PC-9 (cell line): ENCODE data around the gene IFNL2. TPM values are rescaled to one million over a fixed set of nuclear protein-coding genes. Genes with fewer than 3 reads are reported as not detected.
"Not testable (repeated sequence)": the region's sequence is repeated elsewhere in the genome, so short reads cannot be mapped to it uniquely, and the experiment has no call there.

Experiments used
- BruUV-seq: library from RNA; stranded (reverse); fragments of 400-500 nt; replicated peaks from 2 replicates; lab custom pipeline; 2021; lab: Mats Ljungman, UMichigan
- CTCF ChIA-PET: fragments of 300-600 bp; sonication (Branson Sonifier 250); formaldehyde crosslinking; loops from one replicate; lab custom pipeline; 2022; ENCODE audit warnings: antibody characterized with exemption; lab: Charles Lee
- POLR2A ChIA-PET: fragments of 300-600 bp; sonication (Branson Sonifier 250); formaldehyde crosslinking; loops from one replicate; lab custom pipeline; 2022; ENCODE audit warnings: antibody characterized with exemption; ENCODE audit not compliant: unreplicated experiment; lab: Charles Lee
- DNase-seq, 2 experiments: peaks; one replicate each; pipeline versions ENCODE4 v3.0.0 to v3.0.0-alpha.2; 2015 to 2022; ENCODE audit warnings: mixed read lengths in 1 of 2
- H2AFZ ChIP-seq: fragments of 200-600 bp; sonication (generic); 2 replicates; pipeline ENCODE4 v1.8.1; 2017; ENCODE audit warnings: antibody characterized with exemption
- H3F3A ChIP-seq: fragments of 200-600 bp; sonication (generic); 2 replicates; pipeline ENCODE4 v1.8.1; 2017; ENCODE audit warnings: antibody characterized with exemption, mild to moderate bottlenecking, low read depth; ENCODE audit not compliant: insufficient read depth
- H3K27ac ChIP-seq: fragments of 200-600 bp; sonication (generic); 2 replicates; pipeline ENCODE4 v1.6.1; 2016; ENCODE audit warnings: mixed run types
- H3K27me3 ChIP-seq: fragments of 200-600 bp; sonication (generic); 2 replicates; pipeline ENCODE4 v1.6.1; 2016; ENCODE audit warnings: low read depth, mixed run types; ENCODE audit not compliant: insufficient read depth
- H3K36me3 ChIP-seq: fragments of 200-600 bp; sonication (generic); 2 replicates; pipeline ENCODE4 v1.6.1; 2016; ENCODE audit warnings: low read depth, mixed run types
- H3K4me1 ChIP-seq: fragments of 200-600 bp; sonication (generic); replicated peaks from 2 replicates; pipeline ENCODE4 v1.6.1; 2016; ENCODE audit warnings: mixed run types; ENCODE audit not compliant: insufficient read depth
- H3K4me2 ChIP-seq: fragments of 200-600 bp; sonication (generic); 2 replicates; pipeline ENCODE4 v1.6.1; 2017; ENCODE audit warnings: mixed run types
- H3K4me3 ChIP-seq: fragments of 200-600 bp; sonication (generic); 2 replicates; pipeline ENCODE4 v1.6.1; 2016; ENCODE audit warnings: mixed run types
- H3K79me2 ChIP-seq: fragments of 200-600 bp; sonication (generic); 2 replicates; pipeline ENCODE4 v1.6.1; 2017; ENCODE audit warnings: low read depth, mixed run types
- H3K9me2 ChIP-seq: fragments of 200-600 bp; sonication (generic); 2 replicates; pipeline ENCODE4 v1.8.1; 2017; ENCODE audit warnings: mild to moderate bottlenecking; ENCODE audit not compliant: insufficient read depth
- H3K9me3 ChIP-seq: fragments of 200-600 bp; sonication (generic); 2 replicates; pipeline ENCODE4 v1.8.1; 2016; ENCODE audit warnings: low read depth; ENCODE audit not compliant: insufficient read depth
- H4K20me1 ChIP-seq: fragments of 200-600 bp; sonication (generic); 2 replicates; pipeline ENCODE4 v1.8.1; 2017; ENCODE audit not compliant: insufficient read depth
- EZH2 ChIP-seq: fragments of 200-600 bp; sonication (generic); IDR thresholded peaks from 2 replicates; pipeline ENCODE4 v1.8.0; 2017; ENCODE audit warnings: antibody characterized with exemption, low read depth
- intact Hi-C: fragments of 100-400 bp; cut with micrococcal nuclease; formaldehyde crosslinking; loops from one replicate; pipeline ENCODE4 v1.10.0; 2022; ENCODE audit not compliant: unreplicated experiment
- total RNA-seq: library from RNA; stranded (reverse); gene quantifications from 2 replicates; pipeline ENCODE4 v1.2.3, GENCODE V29; 2021
- TF ChIP-seq, protein P1 (sequence below): fragments of 200-600 bp; sonication (generic); conservative IDR thresholded peaks from 2 replicates; pipeline ENCODE4 v1.6.1; 2017; ENCODE audit warnings: mixed run types, antibody characterized with exemption, mild to moderate bottlenecking, moderate library complexity

The IFNL2 gene
- total RNA-seq, 1 experiment from 2014 or later = not detected

- ChIA-PET CTCF (no interaction called here), POLR2A (no interaction called here)
- H3K4me2 ChIP-seq = no peak overlapping the region
- intact Hi-C loops = no loop called here
- no TSS peak for BruUV-seq
- H2AFZ ChIP-seq = no peak overlapping the region
- no peaks in the 10 kb centered on the region for H3K36me3 ChIP-seq
- no peaks in the 10 kb centered on the region for H3K79me2 ChIP-seq
- TF ChIP-seq, protein P1, sequence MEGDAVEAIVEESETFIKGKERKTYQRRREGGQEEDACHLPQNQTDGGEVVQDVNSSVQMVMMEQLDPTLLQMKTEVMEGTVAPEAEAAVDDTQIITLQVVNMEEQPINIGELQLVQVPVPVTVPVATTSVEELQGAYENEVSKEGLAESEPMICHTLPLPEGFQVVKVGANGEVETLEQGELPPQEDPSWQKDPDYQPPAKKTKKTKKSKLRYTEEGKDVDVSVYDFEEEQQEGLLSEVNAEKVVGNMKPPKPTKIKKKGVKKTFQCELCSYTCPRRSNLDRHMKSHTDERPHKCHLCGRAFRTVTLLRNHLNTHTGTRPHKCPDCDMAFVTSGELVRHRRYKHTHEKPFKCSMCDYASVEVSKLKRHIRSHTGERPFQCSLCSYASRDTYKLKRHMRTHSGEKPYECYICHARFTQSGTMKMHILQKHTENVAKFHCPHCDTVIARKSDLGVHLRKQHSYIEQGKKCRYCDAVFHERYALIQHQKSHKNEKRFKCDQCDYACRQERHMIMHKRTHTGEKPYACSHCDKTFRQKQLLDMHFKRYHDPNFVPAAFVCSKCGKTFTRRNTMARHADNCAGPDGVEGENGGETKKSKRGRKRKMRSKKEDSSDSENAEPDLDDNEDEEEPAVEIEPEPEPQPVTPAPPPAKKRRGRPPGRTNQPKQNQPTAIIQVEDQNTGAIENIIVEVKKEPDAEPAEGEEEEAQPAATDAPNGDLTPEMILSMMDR = no peak
- TF ChIP-seq EZH2 = no peak
- DNase-seq = no peak
- H3F3A ChIP-seq = peaks cover 15% of the 10 kb centered on the region; the same call in 1 of the 2 replicates
- H3K27me3 ChIP-seq = no peaks in the 10 kb centered on the region
- H3K9me2 ChIP-seq = no peaks in the 10 kb centered on the region
- no peak overlapping the region for H3K4me3 ChIP-seq
- H3K27ac ChIP-seq = no peak overlapping the region
- no peaks in the 10 kb centered on the region for H3K4me1 ChIP-seq
- no peaks in the 10 kb centered on the region for H3K9me3 ChIP-seq
- H4K20me1 ChIP-seq = no peaks in the 10 kb centered on the region
Observed at GRCh38 chr19:39308531-39309304, 40.5 kb downstream of the IFNL2 start.

DNA sequence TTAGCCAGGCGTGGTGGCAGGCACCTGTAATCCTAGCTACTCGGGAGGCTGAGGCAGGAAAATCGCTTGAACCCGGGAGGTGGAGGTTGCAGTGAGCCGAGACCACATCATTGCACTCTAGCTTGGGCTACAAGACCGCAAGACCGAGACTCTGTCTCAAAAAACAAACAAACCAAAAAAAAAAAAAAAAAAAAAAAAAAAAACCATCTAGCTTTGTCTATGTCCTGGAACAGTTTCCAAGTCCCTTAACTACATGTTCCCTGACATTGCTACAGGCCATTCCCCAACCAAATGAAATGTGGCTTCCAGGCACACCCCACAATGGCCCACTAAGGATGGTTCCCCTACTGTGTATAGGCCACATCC, 41.1 kb downstream of the IFNL2 start:
- H3K27me3 ChIP-seq, CTCF ChIA-PET, H3K79me2 ChIP-seq, H3K4me1 ChIP-seq, H3K27ac ChIP-seq, BruUV-seq, H3K9me3 ChIP-seq, H3K9me2 ChIP-seq, H4K20me1 ChIP-seq, H3K4me3 ChIP-seq, POLR2A ChIA-PET, H2AFZ ChIP-seq, H3K36me3 ChIP-seq, DNase-seq, H3K4me2 ChIP-seq, intact Hi-C loops: not testable (repeated sequence)
- peaks cover 14% of the 10 kb centered on the region; the same call in 1 of the 2 replicates for H3F3A ChIP-seq

DNA sequence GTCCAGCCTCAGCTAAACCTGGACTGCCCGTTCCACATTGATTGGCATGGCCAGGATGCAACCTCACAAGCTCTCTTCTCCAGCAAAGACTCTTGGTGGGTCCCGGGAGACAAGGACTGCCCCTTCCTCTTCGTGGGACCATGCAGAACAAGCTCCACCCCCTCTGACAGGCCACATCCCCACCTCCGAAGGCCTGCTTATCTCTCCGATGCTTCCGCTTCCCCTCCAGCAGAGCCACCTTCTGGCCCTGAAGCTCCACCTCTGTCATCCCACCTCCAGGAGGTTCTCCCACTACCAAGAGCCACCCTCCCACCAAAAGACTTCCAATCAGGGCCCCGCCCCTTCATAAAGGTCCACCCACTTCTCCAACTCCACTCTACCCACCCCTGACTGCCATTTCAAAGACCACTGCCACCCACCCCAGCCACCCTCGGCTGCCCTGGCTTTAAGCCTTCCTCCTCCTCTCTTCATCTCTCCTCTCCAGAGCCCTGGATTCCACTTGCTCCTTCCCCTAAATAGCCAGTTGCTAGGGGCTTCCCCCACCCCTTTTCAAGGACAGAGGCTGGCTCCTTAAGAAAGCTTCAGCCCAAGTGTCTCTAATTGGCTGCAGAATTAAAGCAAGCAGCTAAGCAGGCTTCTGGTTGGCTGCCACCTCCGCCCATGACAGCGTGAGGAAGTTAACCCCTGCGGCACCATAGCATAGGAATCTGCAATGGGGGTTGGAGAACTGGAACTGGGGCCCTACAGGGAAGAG, 42.5 kb downstream of the IFNL2 start:
- Histone ChIP-seq H3K36me3 (no peaks in the 10 kb centered on the region), H2AFZ (no peak overlapping the region), H3K79me2 (no peaks in the 10 kb centered on the region), H3K27me3 (no peaks in the 10 kb centered on the region), H3K9me3 (no peaks in the 10 kb centered on the region), H3K9me2 (no peaks in the 10 kb centered on the region), H3F3A (peaks cover 12% of the 10 kb centered on the region; the same call in 1 of the 2 replicates), H3K4me1 (no peaks in the 10 kb centered on the region), H4K20me1 (no peaks in the 10 kb centered on the region), H3K4me3 (no peak overlapping the region), H3K27ac (no peak overlapping the region), H3K4me2 (no peak overlapping the region)
- ChIA-PET CTCF (no interaction called here), POLR2A (no interaction called here)
- no peak for TF ChIP-seq EZH2
- TF ChIP-seq, protein P1 = no peak
- no peak for DNase-seq
- intact Hi-C loops = no loop called here
- BruUV-seq = no TSS peak
